ENCODE data around the gene PPP1R37. TPM values are rescaled to one million over a fixed set of nuclear protein-coding genes. Genes with fewer than 3 reads are reported as not detected.
"Not testable (repeated sequence)": the region's sequence is repeated elsewhere in the genome, so short reads cannot be mapped to it uniquely, and the experiment has no call there.

Gene PPP1R37
- polyA plus RNA-seq, 3 donors, result 19.9 to 25.0 (median 23.7) TPM

DNA sequence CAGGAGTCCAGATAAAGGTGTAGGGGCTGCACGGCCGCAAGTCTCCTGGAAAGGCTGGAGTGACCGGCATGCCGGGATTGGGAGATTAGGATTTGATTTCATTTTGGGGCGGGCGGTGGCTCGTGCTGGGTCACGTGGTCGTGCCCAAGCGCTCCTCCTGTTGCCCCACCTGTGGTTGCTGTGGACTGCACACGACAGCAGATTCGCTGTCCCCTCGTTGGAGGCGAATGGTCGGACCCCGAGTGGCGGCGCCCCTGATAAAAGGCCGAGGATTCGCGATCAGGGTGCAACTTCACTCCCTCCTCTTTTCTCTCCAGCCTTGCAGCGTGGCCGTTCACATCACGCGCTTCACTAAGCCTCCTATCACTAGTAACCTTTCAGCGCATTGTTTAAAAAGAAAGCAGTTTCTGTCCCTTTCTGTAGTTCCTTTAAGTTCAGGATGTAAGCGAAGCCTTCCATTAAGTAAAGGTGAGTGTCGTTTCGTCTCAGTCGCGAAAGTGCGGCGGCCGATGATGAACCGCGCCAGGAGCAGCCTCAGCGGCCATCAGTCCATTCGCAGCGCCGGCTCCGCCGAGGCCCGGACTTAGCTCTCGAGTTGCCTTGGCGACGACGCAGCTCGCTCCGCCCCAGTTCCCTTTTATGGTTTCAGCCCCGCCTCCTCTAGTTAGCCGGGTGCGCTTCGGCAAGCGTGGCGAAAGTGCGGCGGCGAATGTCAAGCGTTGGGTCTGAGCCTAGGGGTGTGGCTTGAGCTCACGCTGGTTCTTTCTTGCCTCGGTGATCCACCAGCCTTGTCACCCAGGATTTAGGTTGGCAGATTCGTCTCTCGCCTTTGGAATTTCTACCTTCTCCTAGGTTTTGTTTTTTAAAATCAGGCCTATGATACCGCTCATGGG, 1.7 kb upstream of the PPP1R37 start:
- DNase-seq (ENCODE audit: low read depth in 3 of 3, low spot score in 2 of 3), result peak; percentile 96 to 99 (median 98)

DNA sequence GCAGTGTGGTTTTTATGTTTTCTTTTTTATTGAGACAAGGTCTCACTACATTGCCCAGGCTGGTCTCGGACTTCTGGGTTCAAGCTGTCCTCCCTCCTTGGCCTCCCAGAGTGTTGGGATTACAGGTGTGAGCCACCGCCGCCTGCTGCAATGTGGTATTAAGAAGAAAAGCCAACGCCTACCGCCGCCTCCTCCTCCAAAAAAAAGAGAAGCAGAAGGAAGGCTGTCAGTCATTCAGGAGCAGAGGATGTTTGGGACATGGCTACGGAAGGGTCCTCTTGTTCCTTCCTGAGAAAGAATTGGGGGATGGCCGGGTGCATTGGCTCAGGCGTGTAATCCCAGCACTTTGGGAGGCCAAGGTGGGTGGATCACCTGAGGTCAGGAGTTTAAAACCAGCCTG, 1.2 kb downstream of the PPP1R37 start:
- DNase-seq (ENCODE audit: low read depth in 3 of 3, low spot score in 2 of 3), result no peak

GRCh38 chr19:45094707-45095106, 1.7 kb downstream of the PPP1R37 start:
- DNase-seq (ENCODE audit: low read depth in 3 of 3, low spot score in 2 of 3), result no peak

GRCh38 chr19:45095496-45096413, 2.8 kb downstream of the PPP1R37 start:
- DNase-seq (ENCODE audit: low read depth in 3 of 3, low spot score in 2 of 3), result no peak

- no peak for DNase-seq (ENCODE audit: low read depth in 3 of 3, low spot score in 2 of 3)
These were observed 3.7 kb downstream of the PPP1R37 start for GRCh38 chr19:45096700-45097099.

DNA sequence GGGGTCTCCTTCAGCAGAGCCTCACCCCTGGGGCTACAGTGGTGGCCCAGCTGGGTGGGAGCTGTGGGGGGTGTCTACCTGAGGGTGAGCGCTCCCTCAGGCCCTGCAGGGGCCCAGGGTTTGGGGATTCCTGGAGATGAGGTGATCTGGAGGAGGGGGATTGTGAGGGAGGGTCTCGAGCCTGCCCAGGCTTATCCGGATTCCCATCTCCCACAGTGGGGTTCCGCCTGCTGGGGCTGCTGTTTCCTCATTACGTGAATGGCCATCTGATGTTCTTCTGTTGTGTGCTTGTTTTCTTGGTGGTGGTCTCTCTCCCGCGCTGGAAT, 4.4 kb downstream of the PPP1R37 start:
- DNase-seq (ENCODE audit: low read depth in 3 of 3, low spot score in 2 of 3), result no peak

DNA sequence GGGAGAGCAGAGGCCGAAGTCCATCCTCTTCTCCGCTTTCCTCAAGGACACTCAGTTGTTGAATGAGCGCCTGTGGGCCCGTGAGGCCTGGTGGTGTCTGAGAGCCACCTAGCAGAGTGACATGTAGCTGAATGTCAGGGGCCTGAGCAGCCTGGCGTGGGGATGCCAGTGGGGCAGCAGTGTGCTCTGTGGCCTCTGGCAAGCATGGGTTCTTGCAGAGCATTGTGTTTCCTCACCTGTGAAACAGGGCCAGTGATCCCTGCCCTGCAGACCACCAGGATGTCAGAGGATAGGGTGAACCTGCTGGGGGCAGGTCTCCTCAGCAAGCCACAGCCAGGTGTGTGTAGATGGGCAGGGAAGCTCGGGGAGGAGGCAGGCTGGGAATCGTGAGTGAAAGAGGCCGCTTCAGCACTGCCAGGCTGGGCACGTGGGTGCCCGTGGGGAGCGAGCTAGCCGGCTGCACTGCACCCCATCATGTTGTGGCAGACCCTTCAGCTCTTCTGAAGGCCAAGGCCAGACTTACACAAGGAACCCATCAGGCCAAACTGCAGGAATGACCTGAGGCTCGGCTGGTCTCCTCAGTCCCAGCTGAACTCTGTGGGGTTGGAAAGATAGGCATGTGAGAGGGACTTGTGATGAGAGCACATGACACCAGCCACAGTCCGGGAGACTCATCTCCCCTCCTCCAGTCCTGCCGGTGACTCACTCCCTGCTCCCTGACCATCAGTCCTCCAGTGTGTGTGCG, 5.0 kb downstream of the PPP1R37 start:
- no peak for DNase-seq (ENCODE audit: low read depth in 3 of 3, low spot score in 2 of 3)

GRCh38 chr19:45098521-45099466, 5.8 kb downstream of the PPP1R37 start:
- DNase-seq (ENCODE audit: low read depth in 3 of 3, low spot score in 2 of 3), result no peak

DNA sequence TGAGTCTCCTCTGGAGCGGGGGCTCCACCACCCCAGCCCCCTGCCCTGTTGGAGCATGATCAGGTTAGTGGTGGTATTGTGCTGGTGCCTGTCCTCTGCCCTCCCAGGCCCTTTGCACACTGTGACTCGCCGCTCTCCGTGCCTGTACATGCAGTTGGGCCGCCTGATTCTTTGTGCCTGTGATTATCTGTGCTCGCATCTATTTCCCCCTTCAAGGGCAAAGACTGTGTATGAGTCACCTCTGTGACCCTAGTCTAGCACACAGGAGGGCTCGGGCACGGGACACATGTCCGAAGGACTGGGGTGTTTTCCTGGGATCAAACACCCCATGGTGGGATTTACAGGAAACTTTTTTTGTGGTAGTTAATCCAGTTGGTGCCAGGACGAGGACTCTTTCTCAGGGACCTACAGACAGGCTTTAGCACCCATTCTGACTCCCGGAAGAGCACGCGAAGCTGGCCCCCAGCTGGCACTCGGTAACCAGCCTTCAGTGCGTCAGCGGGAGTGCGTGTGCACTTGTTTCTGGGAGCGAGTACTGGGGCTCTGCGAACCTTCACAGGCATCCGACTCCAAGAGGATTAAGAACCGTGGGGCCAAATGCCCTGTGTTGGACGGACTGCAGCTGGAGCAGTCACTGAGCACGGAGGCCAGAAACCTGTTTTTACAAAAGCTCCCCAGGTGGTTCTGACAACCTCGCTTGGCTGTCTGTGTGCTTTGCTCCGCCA, 6.7 kb downstream of the PPP1R37 start:
- no peak for DNase-seq (ENCODE audit: low read depth in 3 of 3, low spot score in 2 of 3)

DNA sequence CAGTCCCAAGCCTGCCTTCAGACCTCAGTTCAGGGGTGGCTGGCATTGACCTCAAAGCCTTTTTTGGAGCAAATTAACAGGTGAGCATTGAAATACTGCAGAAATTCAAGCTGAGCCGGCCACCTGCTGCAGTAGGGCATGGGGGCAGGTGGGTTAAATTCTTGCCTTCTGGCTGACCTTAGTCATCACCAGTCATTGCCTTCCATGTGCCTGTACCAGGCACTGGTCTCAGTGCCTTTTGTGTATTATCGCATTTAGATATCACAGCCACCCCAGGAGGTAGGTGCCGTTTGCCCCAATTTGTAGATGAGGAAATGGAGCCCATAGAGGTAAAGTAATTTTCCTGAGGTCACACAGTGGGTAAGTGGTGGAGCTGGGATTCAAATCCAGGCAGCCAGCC, 7.2 kb downstream of the PPP1R37 start:
- no peak for DNase-seq (ENCODE audit: low read depth in 3 of 3, low spot score in 2 of 3)

- no peak for DNase-seq (ENCODE audit: low read depth in 3 of 3, low spot score in 2 of 3)
These were observed 7.9 kb downstream of the PPP1R37 start for GRCh38 chr19:45100846-45101252.

GRCh38 chr19:45101806-45102205, 8.8 kb downstream of the PPP1R37 start:
- DNase-seq (ENCODE audit: low read depth in 3 of 3, low spot score in 2 of 3), result no peak

DNA sequence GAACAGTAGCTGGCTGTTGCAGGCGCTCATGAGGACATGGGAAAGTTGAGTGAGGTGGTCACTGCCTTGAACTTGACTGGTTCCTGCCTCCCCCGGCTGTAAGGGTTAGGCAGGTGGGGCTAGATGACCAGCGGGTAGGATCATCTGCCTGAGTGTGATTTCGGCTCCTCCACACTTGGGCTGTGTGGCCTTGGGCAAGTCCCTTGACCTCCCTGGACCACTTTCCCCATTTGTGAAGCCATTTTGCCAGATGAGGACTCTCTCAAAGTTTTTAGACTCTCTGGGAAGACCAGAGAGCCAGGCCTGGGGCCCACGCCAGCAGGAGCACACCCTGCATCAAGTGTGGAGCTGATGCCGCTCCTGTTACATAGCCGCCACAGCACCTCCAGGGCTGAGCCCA, 9.5 kb downstream of the PPP1R37 start:
- no peak for DNase-seq (ENCODE audit: low read depth in 3 of 3, low spot score in 2 of 3)

DNA sequence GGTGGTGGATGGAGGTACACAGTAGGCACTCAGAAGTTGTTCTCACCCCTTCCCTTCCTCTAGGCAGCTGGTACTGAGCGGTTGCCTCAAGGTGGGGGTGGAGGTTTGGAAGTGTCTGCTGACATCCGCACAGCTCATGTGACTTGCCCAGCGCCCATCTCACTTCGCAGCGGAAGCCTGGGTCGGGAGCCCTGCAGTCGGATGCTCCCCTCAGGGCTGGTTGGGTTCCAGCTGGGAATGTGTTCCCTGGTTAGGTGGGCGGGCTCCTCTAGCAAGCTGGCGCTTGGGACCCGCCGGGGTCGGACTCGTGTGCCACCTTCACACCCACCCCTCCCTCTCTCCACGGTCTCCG, 10.2 kb downstream of the PPP1R37 start:
- no peak for DNase-seq (ENCODE audit: low read depth in 3 of 3, low spot score in 2 of 3)

- no peak for DNase-seq (ENCODE audit: low read depth in 3 of 3, low spot score in 2 of 3)
These were observed 10.7 kb downstream of the PPP1R37 start for GRCh38 chr19:45103508-45104319.

DNA sequence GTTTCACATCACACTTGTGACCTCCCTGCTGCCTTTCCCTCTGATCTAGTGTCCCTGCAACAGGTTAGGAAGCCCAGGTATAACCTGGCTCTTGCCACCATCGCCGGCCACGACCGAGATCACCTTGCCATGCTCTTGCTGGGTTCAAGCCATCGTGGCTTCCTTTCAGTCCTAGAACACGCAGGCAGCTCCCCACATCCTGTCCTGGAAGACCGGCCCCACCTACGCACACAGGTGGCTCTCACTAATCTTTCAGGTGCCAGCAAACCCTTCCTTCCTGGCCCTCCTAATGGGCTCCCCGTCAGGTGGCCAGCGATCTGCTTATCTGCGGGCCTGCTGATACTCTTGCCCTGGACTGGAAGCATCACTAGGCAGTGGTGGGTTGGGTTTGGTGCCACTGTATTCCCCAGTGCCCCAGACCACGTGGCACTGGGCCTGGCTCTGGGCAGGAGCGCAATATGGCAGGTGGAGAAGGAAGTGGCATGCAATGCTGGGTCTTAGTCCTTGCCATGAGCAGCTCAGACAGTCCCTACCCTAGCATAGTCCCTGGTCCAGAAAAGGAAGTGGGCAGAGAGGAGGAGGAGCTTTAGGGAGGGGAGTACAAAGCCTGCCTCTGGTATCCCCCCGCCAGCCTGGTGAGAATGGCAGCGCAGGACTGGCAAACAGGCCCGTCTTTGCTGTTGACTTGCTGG, 11.8 kb downstream of the PPP1R37 start:
- no peak for DNase-seq (ENCODE audit: low read depth in 3 of 3, low spot score in 2 of 3)

- DNase-seq (ENCODE audit: low read depth in 3 of 3, low spot score in 2 of 3), result not testable (repeated sequence)
These were observed 13.4 kb downstream of the PPP1R37 start for GRCh38 chr19:45106363-45106762.

DNA sequence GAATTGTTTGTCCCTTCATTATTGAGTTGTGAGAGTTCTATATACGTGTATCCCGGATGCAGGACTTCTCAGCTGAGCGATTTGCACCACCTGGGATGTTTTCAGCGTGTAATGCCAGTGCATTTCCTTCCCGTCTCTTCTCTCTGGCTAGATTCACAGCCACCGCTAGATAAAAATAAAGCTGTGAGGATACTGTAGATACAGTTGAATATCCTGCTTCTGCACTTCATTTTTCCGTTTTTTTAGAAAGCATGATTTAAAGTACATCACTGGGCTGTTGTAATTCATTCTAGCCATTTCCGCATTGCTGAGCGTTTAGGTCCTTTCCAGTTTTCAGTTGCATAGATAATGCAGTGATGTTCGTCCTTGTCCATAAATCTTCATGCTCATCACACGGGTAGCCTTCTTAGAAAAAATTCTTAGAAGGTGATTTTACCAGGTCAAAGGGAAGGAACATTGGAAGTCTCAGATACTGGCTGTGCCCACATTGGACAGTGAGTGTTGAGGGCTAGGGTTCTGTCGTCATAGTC, 14.7 kb downstream of the PPP1R37 start:
- DNase-seq (ENCODE audit: low read depth in 3 of 3, low spot score in 2 of 3), result no peak

All from right renal cortex interstitium (tissue), 3 donors.